Endothelial cell of umbilical vein (primary cell): ENCODE data around the gene ESYT3. TPM values are rescaled to one million over a fixed set of nuclear protein-coding genes. Genes with fewer than 3 reads are reported as not detected.
A peak's percentile ranks its signal among the peaks of the same experiment; 100 is the strongest.

ENCODE experiments used
- BruUV-seq: library from RNA; stranded (reverse); fragments of 400-500 nt; replicated peaks from 2 replicates; lab custom pipeline; 2021; lab: Mats Ljungman, UMichigan
- CTCF ChIA-PET: fragments of 300-600, 350-600 bp; sonication (Branson Sonifier 250); formaldehyde crosslinking; loops from one replicate; lab custom pipeline; 2021; ENCODE audit warnings: antibody characterized with exemption, inconsistent platforms; lab: Charles Lee
- POLR2A ChIA-PET: fragments of 300-600, 350-600 bp; sonication (Branson Sonifier 250); formaldehyde crosslinking; loops from one replicate; lab custom pipeline; 2021; ENCODE audit warnings: antibody characterized with exemption, inconsistent platforms; lab: Charles Lee
- DNase-seq: peaks from one replicate; pipeline ENCODE4 v3.0.0-alpha.2; 2011; ENCODE audit warnings: low read depth, low spot score
- FAIRE-seq: peaks from 2 replicates; lab custom pipeline; 2011; peaks lifted over from hg19 to GRCh38; lab: Jason Lieb, UNC
- H2AFZ ChIP-seq: 2 replicates; pipeline ENCODE4 v1.6.0; 2012; ENCODE audit warnings: low read depth, low read length, control low read depth, inconsistent platforms
- H3K27ac ChIP-seq: 2 replicates; pipeline ENCODE4 v1.5.1; 2011; ENCODE audit warnings: low read depth, mild to moderate bottlenecking, control low read depth, low read length, moderate library complexity; ENCODE audit not compliant: insufficient read depth
- H3K27me3 ChIP-seq, 2 experiments: 2 replicates each; pipeline versions ENCODE4 v1.6.0 to v1.6.1; 2011; ENCODE audit warnings: low read length in 2 of 2, mixed read lengths in 1 of 2; ENCODE audit not compliant: control insufficient read depth in 2 of 2, insufficient read depth in 2 of 2
- H3K36me3 ChIP-seq, 2 experiments: 2 replicates in 1 of 2; 3 replicates in 1 of 2; pipeline ENCODE4 v1.5.1; 2011; ENCODE audit warnings: low read length in 2 of 2, mild to moderate bottlenecking in 1 of 2, moderate library complexity in 1 of 2; ENCODE audit not compliant: control insufficient read depth in 2 of 2, insufficient read depth in 2 of 2; ENCODE audit errors: extremely low read depth in 1 of 2
- H3K4me1 ChIP-seq: 3 replicates; pipeline ENCODE4 v1.5.1; 2011; ENCODE audit warnings: mild to moderate bottlenecking, low read length; ENCODE audit not compliant: control insufficient read depth, insufficient read depth; ENCODE audit errors: extremely low read depth
- H3K4me2 ChIP-seq: 2 replicates; pipeline ENCODE4 v1.6.1; 2011; ENCODE audit warnings: low read length, control low read depth, mixed read lengths; ENCODE audit not compliant: insufficient read depth
- H3K4me3 ChIP-seq, 3 experiments: fragments of 200-600 bp in 1 of 3; sonication (generic), shearing (Covaris generic) in 1 of 3; replicated peaks in 1 of 3; 2 replicates each; pipeline ENCODE4 v1.5.1; 2011 to 2016; ENCODE audit warnings: control low read depth in 3 of 3, low read length in 3 of 3, mild to moderate bottlenecking in 2 of 3, inconsistent platforms in 1 of 3, low read depth in 1 of 3, moderate library complexity in 1 of 3; ENCODE audit not compliant: insufficient read depth in 1 of 3
- H3K79me2 ChIP-seq: 2 replicates; pipeline ENCODE4 v1.6.0; 2012; ENCODE audit warnings: low read length, inconsistent platforms; ENCODE audit not compliant: control insufficient read depth, insufficient read depth
- H3K9ac ChIP-seq: replicated peaks from 2 replicates; pipeline ENCODE3; 2011; ENCODE audit warnings: low read length, control low read depth; ENCODE audit not compliant: insufficient read depth; ENCODE audit errors: extremely low read depth
- H3K9me1 ChIP-seq: replicated peaks from 3 replicates; pipeline ENCODE4 v1.6.0; 2011; ENCODE audit warnings: mild to moderate bottlenecking, low read length; ENCODE audit not compliant: control insufficient read depth, insufficient read depth; ENCODE audit errors: extremely low read depth
- H3K9me3 ChIP-seq: replicated peaks from 2 replicates; pipeline ENCODE4 v1.5.1; 2012; ENCODE audit warnings: low read length, inconsistent platforms; ENCODE audit not compliant: control insufficient read depth, insufficient read depth
- H4K20me1 ChIP-seq: replicated peaks from 2 replicates; pipeline ENCODE3; 2011; ENCODE audit warnings: mild to moderate bottlenecking, low read length; ENCODE audit not compliant: control insufficient read depth, insufficient read depth; ENCODE audit errors: extremely low read depth
- EZH2 ChIP-seq: IDR thresholded peaks from 2 replicates; pipeline ENCODE4 v1.6.1; 2012; ENCODE audit warnings: borderline replicate concordance, low read depth, mild to moderate bottlenecking, moderate library complexity, low read length, inconsistent platforms; ENCODE audit not compliant: severe bottlenecking
- FOS ChIP-seq: IDR thresholded peaks from 2 replicates; pipeline ENCODE4 v1.6.1; 2011; ENCODE audit warnings: mild to moderate bottlenecking, low read length, moderate library complexity, borderline replicate concordance; ENCODE audit not compliant: insufficient read depth
- JUN ChIP-seq: IDR thresholded peaks from 2 replicates; pipeline ENCODE4 v1.6.1; 2011; ENCODE audit warnings: borderline replicate concordance, low read depth; ENCODE audit not compliant: insufficient read length, insufficient read depth
- MYC ChIP-seq: IDR thresholded peaks from one replicate; pipeline ENCODE4 v1.6.1; 2011; ENCODE audit warnings: mild to moderate bottlenecking, low read depth, low read length
- POLR2A ChIP-seq: IDR thresholded peaks from 2 replicates; pipeline ENCODE4 v1.6.1; 2012; ENCODE audit warnings: low read depth, mild to moderate bottlenecking, control low read depth, low read length
- POLR2AphosphoS5 ChIP-seq: IDR thresholded peaks from 2 replicates; pipeline ENCODE4 v1.6.1; 2012; ENCODE audit warnings: low read depth, mild to moderate bottlenecking, control low read depth, low read length, moderate library complexity; ENCODE audit not compliant: insufficient read depth
- dilution Hi-C: fragments of 300-500 bp; cut with MboI; formaldehyde crosslinking; loops from one replicate; pipeline ENCODE4 v1.15.0; 2019; ENCODE audit warnings: low sequenced_read_pairs; ENCODE audit not compliant: extremely low pct_ligation_motif_present
- intact Hi-C: fragments of 100-400 bp; cut with micrococcal nuclease; formaldehyde crosslinking; loops from one replicate; pipeline ENCODE4 v1.10.0; 2022
- polyA plus RNA-seq, 4 experiments: library from polyadenylated mRNA; depleted of rRNA in 3 of 4; stranded (reverse) in 3 of 4; unstranded in 1 of 4; fragments of >200 nt; gene quantifications; 2 replicates each; pipeline versions ENCODE4 v1.2.1 to v1.2.3, GENCODE V29; 2011 to 2012; ENCODE audit warnings: missing spikeins in 1 of 4
- total RNA-seq: library from RNA; stranded (reverse); gene quantifications from 2 replicates; pipeline ENCODE4 v1.2.3, GENCODE V29; 2021
- TF ChIP-seq, protein P1 (sequence below), 2 donors: IDR thresholded peaks; 1 replicate in 1 of 2; 2 replicates in 1 of 2; pipeline ENCODE4 v1.5.1; 2011; ENCODE audit warnings: low read length in 2 of 2, mild to moderate bottlenecking in 2 of 2, moderate library complexity in 2 of 2, control low read depth in 1 of 2, inconsistent platforms in 1 of 2, low read depth in 1 of 2; ENCODE audit not compliant: insufficient read depth in 1 of 2; ENCODE audit errors: extremely low read depth in 1 of 2

The ESYT3 gene
- total and polyA plus RNA-seq, 2 donors (not counting 3 experiments of a cell fraction or from before 2014, with no cell fraction given): not detected

DNA sequence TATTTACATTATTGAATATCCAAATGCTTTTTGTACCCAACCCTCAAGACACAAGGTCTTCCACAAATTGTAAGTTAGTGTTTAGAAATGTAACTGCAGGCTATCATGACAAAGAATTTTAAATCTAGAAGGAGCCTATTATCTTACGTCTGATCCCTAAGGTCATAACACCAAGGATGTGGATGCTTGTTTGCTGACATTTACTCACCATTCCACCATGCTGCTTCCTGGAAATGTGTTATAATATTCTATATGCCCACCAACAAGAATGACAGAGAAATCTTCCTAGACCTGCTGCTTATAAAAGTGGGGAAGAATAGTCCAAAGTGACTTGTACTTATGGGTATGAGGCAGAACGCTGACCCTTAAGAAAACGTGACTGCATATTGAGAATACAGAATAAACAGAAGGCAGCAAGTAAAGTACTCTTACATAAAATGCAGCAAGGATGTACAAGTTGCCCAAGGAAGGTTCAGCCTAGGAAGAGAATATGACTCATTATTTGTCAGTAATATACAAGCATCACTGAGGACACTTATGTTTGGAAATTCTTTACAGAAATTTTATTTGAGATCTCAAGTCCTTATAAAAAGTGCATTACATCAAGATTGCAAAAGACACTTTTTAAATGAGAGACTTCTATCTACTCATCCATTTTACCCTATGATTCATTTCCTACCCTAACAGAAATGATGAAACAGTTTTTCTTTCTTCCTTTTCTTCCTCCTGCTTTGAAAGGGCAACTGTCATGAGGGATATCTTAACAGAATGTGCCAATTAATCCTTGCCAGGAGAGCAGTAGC is 59.6 kb downstream of the ESYT3 start:
- Histone ChIP-seq H3K27ac (no peak overlapping the region), H3K4me1 (peaks cover 3% of the 10 kb centered on the region), H3K27me3 (no peaks in the 10 kb centered on the region), H3K9me1 (no peaks in the 10 kb centered on the region), H3K9me3 (no peaks in the 10 kb centered on the region), H2AFZ (no peak overlapping the region), H4K20me1 (no peaks in the 10 kb centered on the region), H3K4me3 (no peak overlapping the region), H3K4me2 (no peak overlapping the region), H3K9ac (no peak overlapping the region), H3K36me3 (no peaks in the 10 kb centered on the region), H3K79me2 (no peaks in the 10 kb centered on the region)
- FAIRE-seq: peak; percentile 62
- peak; percentile 13 for DNase-seq
- dilution Hi-C loops (no loop called here), intact Hi-C loops (no loop called here)
- CTCF ChIA-PET: interaction anchor here (1.0 to 1.1 kb wide), 2 partner anchors 15 to 429 kb away, joined by 3 to 5 read pairs; no protein-coding TSS in a partner anchor
- POLR2A ChIA-PET: no interaction called here
- no peak for TF ChIP-seq JUN
- TF ChIP-seq EZH2: no peak
- no peak for TF ChIP-seq POLR2AphosphoS5
- TF ChIP-seq FOS: no peak
- TF ChIP-seq, protein P1, sequence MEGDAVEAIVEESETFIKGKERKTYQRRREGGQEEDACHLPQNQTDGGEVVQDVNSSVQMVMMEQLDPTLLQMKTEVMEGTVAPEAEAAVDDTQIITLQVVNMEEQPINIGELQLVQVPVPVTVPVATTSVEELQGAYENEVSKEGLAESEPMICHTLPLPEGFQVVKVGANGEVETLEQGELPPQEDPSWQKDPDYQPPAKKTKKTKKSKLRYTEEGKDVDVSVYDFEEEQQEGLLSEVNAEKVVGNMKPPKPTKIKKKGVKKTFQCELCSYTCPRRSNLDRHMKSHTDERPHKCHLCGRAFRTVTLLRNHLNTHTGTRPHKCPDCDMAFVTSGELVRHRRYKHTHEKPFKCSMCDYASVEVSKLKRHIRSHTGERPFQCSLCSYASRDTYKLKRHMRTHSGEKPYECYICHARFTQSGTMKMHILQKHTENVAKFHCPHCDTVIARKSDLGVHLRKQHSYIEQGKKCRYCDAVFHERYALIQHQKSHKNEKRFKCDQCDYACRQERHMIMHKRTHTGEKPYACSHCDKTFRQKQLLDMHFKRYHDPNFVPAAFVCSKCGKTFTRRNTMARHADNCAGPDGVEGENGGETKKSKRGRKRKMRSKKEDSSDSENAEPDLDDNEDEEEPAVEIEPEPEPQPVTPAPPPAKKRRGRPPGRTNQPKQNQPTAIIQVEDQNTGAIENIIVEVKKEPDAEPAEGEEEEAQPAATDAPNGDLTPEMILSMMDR (IDR thresholded peaks at IDR 0.05; ENCODE audit: extremely low read depth in 1 of 2, insufficient read depth in 1 of 2, low read depth in 1 of 2, low read length in 2 of 2): no peak
- TF ChIP-seq MYC: no peak
- TF ChIP-seq POLR2A: no peak
- no TSS peak for BruUV-seq
